ENCODE data around the gene PLEKHA6.

The PLEKHA6 gene

GRCh38 chr1:204230211-204230610 lies 129.5 kb downstream of the PLEKHA6 start:
- DNase-seq (ENCODE audit: extremely low read depth, low read depth): no peak
- TF ChIP-seq CTCF (IDR thresholded peaks at IDR 0.05; ENCODE audit: low read depth, low read length): no peak

- TF ChIP-seq CTCF (IDR thresholded peaks at IDR 0.05; ENCODE audit: low read depth, low read length): no peak
- no peak for DNase-seq (ENCODE audit: extremely low read depth, low read depth)
These were observed 130.8 kb downstream of the PLEKHA6 start for GRCh38 chr1:204228896-204229295.

- TF ChIP-seq CTCF (IDR thresholded peaks at IDR 0.05; ENCODE audit: low read depth, low read length): no peak
- no peak for DNase-seq (ENCODE audit: extremely low read depth, low read depth)
These were observed 131.5 kb downstream of the PLEKHA6 start for GRCh38 chr1:204227996-204228785.

DNA sequence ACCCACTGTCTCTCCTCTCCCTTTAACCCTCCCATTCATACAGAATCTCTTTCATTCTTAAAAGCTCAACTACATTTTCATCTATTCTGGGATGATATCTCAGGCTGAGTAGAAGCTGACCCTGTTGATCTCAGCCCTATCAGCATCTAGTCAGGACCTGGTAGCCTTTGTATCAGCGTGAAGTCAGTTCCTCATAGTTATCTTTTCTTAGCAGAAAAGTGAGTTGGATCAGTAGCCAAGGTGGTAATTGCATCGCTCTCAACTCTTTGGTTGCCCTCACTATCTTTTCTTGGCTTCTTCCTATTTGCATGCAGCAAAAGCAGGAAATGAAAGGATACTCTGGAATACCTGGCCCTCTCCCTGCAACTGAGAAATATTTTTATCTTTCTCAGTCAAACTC lies 132.4 kb downstream of the PLEKHA6 start:
- DNase-seq (ENCODE audit: extremely low read depth, low read depth): no peak
- no peak for TF ChIP-seq CTCF (IDR thresholded peaks at IDR 0.05; ENCODE audit: low read depth, low read length)

DNA sequence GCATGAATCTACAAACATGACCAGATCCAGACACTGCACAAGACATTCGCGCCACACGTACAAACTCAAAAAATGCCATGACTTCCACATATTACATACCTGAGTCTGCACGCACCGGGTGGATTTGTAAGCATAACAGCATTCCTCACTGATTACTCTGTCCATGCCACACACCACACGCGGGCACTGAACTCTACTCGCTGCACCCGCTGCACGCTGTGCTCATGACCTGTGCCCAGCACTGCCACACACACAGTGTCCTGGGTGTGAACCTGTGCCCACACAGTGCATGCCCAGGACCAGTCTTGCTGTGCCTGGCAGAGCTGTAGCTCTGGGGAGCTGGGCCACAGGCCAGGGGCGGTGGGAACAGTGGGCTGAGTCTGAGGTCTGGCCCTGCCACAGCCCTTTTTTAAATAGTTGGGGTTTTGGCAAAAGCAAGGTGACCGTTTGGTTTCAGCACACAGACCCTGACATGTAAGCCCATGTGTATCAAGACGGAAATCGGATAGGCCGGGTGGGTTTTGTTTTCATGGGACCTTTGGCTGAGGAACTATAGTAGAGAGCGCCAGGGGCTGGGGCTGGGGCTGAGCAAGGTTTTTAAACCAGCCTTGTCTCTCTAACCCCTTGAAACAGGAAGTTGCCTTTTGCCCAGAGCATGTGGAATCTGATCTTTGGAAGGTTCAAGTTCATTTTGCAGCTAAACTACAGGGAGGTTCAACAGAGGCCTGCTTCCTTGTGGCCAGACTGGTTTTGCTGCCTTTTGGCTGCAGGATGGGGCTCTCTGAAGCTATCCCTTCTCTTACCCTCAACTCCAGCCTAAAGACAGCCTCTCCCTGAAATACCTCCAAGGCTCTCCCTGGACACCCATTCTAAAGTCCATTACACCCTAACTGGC lies 133.6 kb downstream of the PLEKHA6 start:
- no peak for TF ChIP-seq CTCF (IDR thresholded peaks at IDR 0.05; ENCODE audit: low read depth, low read length)
- DNase-seq (ENCODE audit: extremely low read depth, low read depth): no peak

GRCh38 chr1:204224655-204225054 lies 135.1 kb downstream of the PLEKHA6 start:
- no peak for TF ChIP-seq CTCF (IDR thresholded peaks at IDR 0.05; ENCODE audit: low read depth, low read length)
- no peak for DNase-seq (ENCODE audit: extremely low read depth, low read depth)
